Pulmonary artery endothelial cell (primary cell): ENCODE measurements around the gene MYO9B. TPM values are rescaled to one million over a fixed set of nuclear protein-coding genes. Genes with fewer than 3 reads are reported as not detected.
"Not testable (repeated sequence)": the region's sequence is repeated elsewhere in the genome, so short reads cannot be mapped to it uniquely, and the experiment has no call there.

Experiments
- DNase-seq: peaks from one replicate; pipeline ENCODE4 v3.0.0-alpha.2; 2011; ENCODE audit warnings: low read depth, low spot score
- total RNA-seq: library from RNA; depleted of rRNA; stranded (reverse); fragments of >200 nt; gene quantifications from 2 replicates; pipeline ENCODE4 v1.2.3, GENCODE V29; 2014

The MYO9B gene
- total RNA-seq, 1 donor from 2014 or later, result 48.1 TPM

DNA sequence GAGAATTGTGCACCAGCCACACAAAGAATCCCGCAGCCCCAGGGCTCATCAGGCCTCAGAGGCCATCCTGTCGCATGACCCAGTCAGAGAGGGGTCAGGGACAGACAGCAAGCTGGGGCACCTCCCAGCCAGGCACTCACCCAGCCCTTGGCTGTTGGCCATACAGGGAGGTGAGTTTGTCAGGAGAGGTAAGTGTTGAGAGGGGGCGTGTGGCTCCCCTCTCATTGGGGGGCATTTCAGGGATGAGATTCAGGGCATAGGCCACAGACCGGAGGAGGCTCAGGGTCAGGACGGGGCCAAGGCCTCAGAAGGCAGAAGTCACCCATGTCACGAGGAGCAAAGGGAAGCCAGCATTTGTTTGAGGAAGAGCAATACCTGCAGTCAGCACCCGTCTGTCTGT, 37.1 kb downstream of the MYO9B start:
- no peak for DNase-seq

DNA sequence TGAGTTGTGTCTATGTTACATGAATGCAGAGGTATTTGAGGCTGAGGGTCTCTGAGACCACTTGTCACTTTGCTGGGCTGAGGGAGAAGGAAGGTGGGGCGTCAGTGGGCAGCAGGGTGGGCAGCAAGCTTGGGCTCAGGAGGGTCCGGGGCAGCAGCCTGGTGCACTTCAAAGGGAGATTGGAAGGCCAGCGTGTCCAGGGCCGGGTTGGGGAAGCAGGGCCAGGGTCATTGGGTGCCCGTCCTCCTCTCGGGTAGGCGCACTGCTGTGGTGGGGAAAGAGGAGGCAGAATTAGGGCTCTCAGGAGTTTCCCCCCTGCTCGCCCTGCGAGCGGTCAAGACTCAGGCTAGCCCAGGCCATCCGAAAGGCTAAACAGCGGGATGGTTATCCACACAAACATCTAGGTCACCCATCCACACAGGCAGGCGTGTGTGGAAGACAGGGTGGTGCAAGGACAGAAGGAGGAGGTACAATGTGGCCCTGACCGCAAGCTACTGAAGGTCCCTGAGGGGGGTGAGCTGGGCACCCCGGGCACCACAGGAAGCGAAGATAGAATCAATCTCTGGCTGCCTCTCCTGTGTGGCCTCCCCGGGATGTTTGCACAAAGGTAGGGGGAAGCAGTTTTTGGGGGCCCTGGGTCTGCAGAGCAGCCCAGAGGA, 37.7 kb downstream of the MYO9B start:
- DNase-seq, result no peak

DNA sequence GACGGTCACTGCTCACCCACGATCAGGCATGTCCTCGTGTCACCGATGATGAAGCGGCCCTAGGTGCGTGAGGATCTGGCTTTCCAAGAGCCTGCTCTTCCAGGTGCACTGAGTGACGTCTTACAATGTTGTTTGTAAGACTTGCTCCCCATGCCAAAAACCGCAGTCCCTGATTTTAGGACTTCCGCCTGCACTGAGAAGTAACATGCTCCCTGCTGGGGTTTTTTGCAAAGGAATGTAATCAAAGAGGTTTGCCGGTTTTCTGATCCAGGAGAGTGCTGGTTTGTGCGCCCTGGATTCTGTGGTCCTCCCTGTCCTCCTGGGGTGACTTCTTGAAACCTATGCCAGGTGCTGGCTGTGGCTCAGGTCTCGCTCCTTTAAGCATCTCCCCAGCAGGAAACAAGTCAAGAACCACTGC, 38.8 kb downstream of the MYO9B start:
- no peak for DNase-seq

DNA sequence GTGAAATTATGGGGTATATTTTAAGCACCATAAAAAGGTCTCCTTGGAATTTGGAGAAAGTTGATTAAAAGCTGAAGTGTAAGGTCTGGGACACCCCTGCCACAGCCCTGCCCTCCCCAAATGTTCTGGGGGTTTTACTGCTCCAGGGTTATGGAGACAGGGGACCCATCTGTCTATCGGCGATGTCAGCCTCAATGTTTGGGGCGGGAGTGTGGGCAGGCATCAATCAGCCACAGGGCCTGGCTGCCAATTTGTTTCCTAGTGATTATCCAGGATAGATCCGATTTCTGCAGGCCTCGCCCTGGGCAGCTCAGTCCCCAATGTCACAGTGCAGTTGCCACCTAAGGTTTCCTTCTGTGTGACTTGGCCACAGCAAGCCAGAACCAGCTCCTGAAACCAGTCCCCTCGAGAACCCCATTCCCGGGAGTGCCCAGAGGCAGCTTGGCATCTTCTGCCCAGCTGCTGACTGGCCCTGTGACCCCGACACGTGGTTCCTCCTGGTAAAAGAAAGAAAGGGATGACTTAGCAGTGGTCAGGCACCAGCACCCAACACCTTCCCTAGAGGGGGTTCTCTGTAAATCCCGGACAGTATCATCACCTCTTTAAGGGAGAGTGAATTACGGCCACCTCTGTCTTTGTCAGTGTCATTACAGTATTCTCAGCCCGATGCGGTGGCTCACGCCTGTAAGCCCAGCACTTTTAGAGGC, 41.6 kb downstream of the MYO9B start:
- no peak for DNase-seq

DNA sequence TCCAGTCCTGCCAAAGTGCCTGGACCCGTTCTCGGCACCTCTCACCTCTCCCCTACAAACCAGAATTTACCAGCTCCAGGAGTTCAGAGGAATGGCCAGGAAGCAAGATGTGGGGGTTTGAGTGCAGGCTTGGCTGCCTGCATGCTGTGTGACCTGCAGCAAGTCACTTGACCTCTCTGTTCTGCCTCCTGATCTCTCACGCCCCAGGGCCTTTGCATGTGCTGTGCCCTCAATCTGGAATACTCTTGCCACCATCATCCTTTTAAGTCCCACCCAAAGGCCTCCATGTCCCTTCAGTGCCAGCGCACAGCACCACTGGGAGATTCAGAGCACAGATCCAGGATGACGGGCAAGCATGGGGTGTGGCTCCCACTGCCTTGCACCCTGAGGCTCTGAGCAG, 43.4 kb downstream of the MYO9B start:
- no peak for DNase-seq

DNA sequence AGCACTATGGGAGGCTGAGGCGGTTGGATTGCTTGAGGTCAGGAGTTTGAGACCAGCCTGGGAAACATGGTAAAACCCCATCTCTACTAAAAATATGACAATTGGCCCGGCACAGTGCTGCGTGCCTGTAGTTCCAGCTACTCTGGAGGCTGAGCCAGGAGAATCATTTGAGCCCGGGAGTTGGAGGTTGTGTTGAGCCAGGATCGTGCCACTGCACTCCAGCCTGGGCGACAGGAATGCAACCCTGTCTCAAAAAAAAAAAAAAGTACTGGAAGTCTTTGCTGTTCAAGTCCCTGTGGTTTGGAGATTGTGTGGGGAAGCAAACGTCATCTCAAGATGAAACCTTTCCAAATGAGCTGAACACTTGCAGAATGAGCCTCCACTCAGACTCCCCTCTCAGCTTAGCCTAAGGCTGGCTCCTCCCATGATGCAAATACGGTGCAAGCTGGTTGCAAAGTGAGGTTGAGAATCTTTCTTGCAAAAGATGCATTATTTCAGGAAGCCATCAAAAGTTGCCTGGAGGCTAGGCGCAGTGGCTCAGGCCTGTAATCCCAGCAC, 46.2 kb downstream of the MYO9B start:
- DNase-seq, result no peak

DNA sequence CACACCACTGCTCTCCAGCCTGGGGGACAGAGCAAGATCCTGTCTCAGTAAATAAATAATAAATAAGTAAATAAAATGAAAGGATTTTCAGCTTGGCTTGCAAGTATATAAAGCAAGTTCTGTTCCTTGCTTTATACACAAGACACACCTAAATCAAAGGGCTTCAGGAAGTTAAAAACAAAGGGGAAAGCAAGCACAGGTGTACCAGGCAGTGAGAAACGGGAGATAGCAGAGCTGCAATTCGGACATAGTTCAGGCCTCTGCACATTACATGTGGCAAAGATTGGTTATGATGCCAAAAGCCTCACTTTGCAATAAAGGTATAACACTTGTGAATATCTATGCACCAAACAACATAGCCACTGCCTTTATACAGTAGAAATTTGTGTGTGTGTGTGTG, 47.5 kb downstream of the MYO9B start:
- DNase-seq, result no peak

DNA sequence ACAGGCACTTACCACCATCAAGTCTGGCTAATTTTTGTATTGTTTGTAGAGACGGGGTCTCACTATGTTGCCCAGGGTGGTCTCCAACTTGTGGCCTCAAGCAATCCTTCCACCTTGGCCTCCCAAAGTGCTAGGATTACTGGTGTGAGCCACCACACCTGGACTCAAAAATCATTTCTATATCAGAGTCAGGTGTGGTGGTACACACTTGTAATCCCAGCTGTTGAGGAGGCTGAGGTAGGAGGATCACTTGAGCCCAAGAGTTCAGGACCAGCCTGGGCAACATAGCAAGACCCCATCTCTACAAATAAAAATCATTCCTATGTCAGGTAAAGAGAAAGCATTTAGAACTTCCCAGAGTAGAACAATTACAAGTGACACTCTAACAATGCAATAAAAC, 48.4 kb downstream of the MYO9B start:
- no peak for DNase-seq

DNA sequence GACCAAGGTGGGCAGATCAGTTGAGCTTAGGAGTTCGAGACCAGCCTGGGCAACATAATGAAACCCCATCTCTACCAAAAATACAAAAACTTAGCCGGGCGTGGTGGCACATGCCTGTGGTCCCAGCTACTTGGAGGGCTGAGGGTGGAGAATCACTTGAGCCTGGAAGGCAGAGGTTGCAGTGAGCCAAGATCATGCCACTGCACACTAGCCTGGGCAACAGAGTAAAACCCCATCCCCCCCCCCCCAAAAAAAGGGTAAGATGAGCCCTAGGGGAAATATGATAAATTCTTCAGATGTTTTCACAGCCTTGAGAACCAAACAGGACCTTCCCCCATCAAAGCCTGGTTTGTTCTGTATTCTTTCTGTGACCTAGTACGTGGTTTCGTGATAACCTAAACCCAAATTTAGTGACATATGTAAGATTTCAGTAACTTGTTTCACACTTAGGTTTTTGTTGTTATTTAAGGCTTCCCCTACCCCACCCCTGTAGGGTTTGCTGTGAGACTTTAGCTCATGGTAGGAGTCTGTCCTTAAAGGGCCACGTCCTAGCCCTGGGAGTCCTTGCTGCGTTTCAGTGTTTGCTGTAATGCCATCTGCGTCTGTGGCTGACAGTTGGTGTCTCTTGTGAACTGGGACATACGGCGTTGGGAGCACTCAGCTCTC, 49.6 kb downstream of the MYO9B start:
- DNase-seq, result no peak

DNA sequence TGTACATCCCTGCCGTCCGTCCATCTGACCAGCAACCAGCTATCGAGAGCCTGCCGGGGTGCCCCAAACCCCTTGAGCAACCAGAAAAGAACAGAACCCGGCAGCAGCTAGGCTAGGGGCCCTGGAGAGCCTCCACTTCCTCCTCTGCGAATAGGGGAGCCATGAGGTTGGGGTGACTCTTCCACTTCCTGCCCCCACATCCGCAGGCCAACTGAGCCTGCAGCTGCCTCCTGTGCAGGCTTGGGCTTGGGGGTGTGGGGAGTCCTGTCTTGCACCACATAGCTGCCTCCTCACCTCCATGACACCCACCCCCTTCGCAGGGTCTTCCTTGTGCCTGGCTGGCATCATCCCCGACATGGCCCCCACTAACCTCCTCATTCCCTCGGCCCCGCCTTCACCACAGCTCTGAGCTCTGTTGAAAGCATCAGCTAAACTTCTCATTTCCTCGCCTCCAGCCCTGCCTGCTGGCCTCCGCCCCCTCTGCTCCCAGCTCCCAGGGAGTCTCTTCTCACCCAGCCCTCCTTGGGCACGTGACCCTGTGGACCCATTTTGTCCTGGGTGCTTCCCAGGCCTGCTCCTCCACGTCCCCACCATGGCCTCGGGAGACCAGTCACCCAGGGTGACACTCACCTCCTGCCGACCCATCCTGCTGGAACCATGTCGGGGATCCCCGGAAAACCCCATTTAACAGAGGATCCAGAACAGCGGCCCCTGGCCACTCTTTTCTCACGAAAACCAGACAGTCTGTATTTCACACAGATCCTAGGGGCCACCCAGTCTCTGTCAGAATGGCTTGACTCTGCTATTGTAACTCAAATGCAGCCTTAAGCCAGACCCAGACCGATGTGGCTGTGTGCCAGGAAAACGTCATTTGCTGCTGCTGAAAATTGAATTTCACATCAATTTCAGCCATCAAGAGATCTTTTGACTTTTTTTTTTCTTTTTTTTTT, 50.4 kb downstream of the MYO9B start:
- DNase-seq, result no peak

DNA sequence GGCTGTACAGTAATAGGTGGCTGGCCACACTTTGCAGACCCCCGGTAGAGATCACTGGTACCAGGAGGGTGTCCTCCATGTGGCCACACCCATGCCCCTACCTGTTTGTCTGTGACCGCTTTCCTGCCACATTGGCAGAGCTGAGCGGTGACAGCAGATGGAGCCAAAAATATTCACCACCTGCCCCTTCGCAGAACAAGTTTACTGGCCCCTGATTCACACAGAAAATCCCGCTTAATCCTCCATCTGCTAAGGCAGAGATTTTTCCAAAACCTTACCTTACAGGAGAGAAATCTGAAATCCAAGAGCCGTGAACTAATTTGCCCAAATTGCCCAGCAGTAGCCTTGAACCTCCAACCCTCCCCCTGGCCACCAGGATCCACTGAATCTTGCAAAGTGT, 52.1 kb downstream of the MYO9B start:
- DNase-seq, result no peak

DNA sequence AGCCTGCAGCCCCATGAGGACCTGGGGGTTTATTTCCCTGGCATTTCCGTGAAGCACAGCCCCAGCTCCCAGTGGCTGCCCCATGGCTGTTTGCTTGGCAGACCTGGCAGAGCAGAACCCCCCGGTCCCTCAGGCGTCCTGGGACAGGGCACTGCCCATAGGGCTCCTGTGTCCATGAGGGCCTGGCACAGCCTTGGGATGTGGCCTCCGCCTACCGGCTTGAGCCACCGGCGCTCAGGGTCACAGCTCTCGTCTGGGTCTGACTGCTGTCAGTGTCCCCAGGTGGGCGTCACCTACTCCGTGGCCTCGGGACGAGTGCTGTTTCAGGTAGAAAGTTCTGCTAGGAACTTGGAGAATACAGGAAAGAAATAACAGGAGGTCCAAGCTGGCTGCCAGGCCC, 52.8 kb downstream of the MYO9B start:
- DNase-seq, result no peak

DNA sequence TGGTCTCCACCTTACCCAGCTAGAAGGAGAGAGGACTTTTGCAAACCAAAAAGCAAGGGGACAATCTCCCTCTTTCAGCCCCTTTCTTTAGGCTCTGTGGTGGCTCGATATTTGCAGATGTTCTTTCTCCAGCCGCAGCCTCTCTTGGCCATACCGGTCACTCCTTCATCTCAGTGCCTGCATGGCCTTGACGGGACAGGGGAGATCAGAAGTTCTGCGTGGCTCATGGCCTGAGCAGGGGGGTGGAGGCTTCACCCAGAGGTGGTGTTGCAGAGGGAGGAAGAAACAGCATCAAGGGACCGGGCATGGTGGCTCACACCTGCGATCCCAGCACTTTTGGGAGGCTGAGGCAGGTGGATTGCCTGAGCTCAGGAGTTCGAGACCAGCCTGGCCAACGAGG, 53.2 kb downstream of the MYO9B start:
- no peak for DNase-seq

DNA sequence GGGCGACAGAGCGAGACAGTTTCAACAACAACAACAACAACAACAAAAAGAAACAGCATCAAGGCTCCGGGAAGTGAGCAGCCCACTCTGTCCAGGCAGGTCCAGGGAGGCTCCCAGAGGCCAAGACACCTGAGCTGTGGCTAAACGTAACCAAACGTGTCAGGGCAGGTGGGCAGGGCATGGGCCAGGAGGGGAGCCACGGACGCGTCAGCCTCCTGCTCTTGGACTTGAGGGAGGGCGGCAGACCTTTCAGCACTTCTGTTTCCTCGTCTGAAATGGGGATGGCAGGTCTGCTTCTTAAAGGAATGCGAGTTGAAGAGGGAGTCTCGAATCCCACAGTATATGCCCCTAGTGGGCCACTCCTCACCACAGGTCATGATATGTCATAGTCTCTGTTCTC, 53.8 kb downstream of the MYO9B start:
- DNase-seq, result no peak

DNA sequence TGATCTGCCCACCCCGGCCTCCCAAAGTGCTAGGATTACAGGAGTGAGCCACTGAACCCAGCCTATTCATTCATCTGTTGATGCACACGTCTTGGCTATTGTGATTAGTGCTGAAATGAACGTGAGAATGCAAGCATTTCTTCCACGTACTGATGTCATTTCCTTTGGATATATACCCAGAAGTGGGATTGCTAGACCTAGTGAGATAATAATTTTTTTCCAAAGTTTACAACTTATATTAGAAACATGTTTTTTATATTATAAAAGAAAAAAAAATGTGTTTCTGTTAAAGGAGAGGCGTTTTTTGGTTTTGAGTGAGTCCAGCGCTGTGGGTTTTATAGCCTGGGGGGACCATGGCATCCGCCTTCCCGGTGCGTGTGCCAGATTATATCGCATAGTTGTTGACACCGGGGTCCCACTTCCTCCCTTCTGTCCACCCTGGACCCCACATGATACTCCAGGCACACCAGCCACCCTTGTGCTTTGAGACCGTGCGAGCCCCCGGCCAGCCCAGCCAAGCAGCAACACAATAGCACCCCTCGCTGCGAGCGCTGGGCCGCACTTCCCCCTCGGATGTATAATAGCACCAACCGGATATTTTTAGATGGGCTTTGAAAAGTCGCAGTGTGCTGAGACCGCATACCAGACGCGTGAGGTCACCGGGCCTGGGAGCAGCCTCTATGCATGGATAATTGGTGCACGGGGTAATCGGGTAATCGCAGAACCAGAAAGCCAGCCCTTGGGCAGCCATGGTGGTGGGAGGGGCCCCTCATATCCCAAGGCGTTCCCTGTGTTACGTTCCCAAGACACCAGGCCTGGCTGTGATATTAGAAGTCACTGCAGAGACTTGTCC, 59.6 kb downstream of the MYO9B start:
- DNase-seq, result peak; percentile 99

DNA sequence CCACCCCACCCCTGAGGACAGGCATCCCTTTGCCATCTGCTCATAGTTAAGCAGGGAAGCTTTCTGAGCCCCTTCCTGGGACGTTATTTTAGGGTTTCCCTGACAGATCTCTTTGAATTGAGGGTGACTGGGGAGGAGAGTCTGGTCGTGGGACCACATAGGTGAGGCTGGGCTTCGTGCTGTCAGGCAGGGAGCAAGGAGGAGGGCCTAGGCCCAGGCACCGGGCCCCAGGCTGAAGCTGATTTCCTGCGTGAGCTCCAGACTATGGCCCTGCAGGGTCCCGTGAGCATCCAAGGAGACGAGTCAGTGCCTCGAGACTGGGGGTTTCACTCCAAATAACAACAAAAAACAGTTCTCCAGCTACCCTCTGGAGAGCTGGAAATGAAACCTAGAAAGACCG, 60.4 kb downstream of the MYO9B start:
- DNase-seq, result no peak

DNA sequence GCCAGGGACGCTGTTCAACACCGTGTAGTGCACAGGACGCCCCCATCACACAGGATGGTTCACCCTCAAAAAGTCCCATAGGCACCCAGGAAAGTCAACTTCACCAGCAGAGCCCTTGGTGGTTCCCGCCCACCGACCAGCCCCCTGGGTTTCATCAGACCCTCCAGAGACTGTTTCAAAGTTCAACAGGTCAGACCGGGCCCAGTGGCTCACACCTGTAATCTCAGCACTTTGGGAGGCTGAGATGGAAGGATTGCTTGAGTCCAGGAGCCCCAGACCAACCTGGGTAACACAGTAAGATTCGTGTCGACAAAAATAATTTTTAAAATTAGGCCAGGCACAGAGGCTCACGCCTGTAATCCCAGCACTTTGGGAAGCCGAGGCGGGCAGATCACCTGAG, 61.0 kb downstream of the MYO9B start:
- DNase-seq, result no peak

DNA sequence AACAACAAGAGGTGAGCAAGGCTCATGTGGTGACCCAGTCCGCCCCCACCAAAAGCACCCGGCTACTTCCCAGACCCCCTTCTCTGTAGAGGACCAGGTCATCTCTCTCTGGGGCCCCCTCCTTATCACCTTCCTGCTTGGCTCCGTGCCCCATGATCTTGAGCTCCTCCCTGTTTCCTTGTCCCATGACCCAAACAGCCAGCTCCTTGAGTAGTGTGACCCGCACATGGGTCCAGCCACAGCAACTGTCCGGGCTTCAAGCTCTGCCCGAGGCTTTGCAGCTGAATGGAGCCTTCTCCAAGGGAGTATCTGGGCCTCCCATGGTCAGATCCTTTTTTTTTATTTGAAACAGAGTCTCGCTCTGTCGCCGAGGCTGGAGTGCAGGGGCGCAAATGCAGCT, 61.8 kb downstream of the MYO9B start:
- DNase-seq, result no peak

DNA sequence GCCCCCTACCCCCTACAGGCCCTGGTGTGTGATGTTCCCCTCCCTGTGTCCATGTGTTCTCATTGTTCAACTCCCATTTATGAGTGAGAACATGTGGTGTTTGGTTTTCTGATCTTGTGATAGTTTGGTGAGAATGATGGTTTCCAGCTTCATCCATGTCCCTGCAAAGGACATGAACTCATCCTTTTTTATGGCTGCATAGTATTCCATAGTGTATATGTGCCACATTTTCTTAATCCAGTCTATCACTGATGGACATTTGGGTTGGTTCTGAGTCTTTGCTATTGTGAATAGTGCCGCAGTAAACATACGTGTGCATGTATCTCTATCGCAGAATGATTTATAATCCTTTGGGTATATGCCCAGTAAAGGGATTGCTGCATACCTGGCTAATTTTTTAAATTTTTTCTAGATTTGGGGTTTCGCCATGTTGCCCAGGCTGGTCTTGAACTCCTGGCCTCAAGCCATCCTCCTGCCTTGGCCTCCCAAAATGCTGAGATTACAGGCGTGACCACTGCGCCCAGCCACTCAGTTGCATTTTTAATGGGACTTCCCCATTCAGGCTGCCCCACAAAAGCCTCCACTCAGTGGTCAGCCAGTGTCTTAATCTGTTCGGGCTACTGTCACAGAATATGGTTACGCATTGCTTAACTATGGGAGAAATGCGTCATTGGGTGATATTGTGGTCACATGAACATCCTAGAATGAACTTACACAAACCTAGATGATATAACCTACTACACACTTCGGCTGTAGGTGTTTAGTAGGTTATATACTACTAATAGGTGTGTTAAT, 62.7 kb downstream of the MYO9B start:
- not testable (repeated sequence) for DNase-seq
